Measurements from ENCODE around the gene SLC5A1. TPM values are rescaled to one million over a fixed set of nuclear protein-coding genes. Genes with fewer than 3 reads are reported as not detected.

SLC5A1 gene
- total and polyA plus RNA-seq, 9 of the 15 experiments (the other 6 are each of a cell fraction or from before 2014, with no cell fraction given) = not detected

GRCh38 chr22:32021716-32022115, 21.3 kb upstream of the SLC5A1 start (continued):
- TF ChIP-seq SLC30A9 (CRISPR knock-in tag; IDR thresholded peaks at IDR 0.05) (no peak), HEY1 (CRISPR knock-in tag; IDR thresholded peaks at IDR 0.05; ENCODE audit: borderline replicate concordance) (no peak)

- WGBS (ENCODE audit: insufficient coverage, low coverage, missing lambda C conversion rate) = 0% methylated on average over 2 of the region's 2 CpGs
- TF ChIP-seq CHD7 (IDR thresholded peaks at IDR 0.05; ENCODE audit: low read depth, low read length) (no peak), TCF3 (CRISPR knock-in tag; IDR thresholded peaks at IDR 0.05) (peak; percentile 58), ZNF239 (CRISPR knock-in tag; IDR thresholded peaks at IDR 0.05) (no peak), CBFA2T2 (conservative IDR thresholded peaks at IDR 0.05) (0 out of 2 replicates have a peak, but pooled peaks have one; percentile 33), NFIX (CRISPR knock-in tag; IDR thresholded peaks at IDR 0.05; ENCODE audit: low read depth) (no peak), CBFA2T3 (IDR thresholded peaks at IDR 0.05) (peak; percentile 67)
Measured at GRCh38 chr22:32023251-32023827, 19.7 kb upstream of the SLC5A1 start.

More at GRCh38 chr22:32023251-32023827, 19.7 kb upstream of the SLC5A1 start:
- BruUV-seq (replicated peaks) = no TSS peak
- no peaks in the 10 kb centered on the region for H4K20me1 ChIP-seq (replicated peaks; ENCODE audit: control insufficient read depth, insufficient read depth, low read length)
- no peaks in the 10 kb centered on the region for H3K36me3 ChIP-seq (ENCODE audit: control insufficient read depth, insufficient read depth, low read length)
- H3K9me3 ChIP-seq (replicated peaks; ENCODE audit: control insufficient read depth, insufficient read depth, low read depth, low read length) = no peaks in the 10 kb centered on the region
- CTCF ChIA-PET (ENCODE audit: low intra/inter-chr PET ratio) = no interaction called here
- POLR2A ChIA-PET = no interaction called here
- H3K9ac ChIP-seq (ENCODE audit: insufficient read depth in 1 of 2, low read depth in 2 of 2, low read length in 2 of 2) = no peak overlapping the region
- H3K4me3 ChIP-seq = no peak overlapping the region
- H3K27me3 ChIP-seq (ENCODE audit: control insufficient read depth in 2 of 2, insufficient read depth in 2 of 2, low read length in 2 of 2) = no peaks in the 10 kb centered on the region
- H2AFZ ChIP-seq (ENCODE audit: low read depth, low read length) = no peak overlapping the region
- DNase-seq (ENCODE audit: extremely low read depth in 1 of 4, low spot score in 3 of 4) = peak in 2 of 4 experiments; percentile 4 to 9
- H3K79me2 ChIP-seq (ENCODE audit: control insufficient read depth, insufficient read depth, low read length) = no peaks in the 10 kb centered on the region
- intact Hi-C loops (cut with micrococcal nuclease) = no loop called here
- H3K9me1 ChIP-seq (ENCODE audit: control insufficient read depth, insufficient read depth, low read length) = no peaks in the 10 kb centered on the region
- no peak for ATAC-seq
- H3K4me2 ChIP-seq (ENCODE audit: insufficient read depth, low read length) = no peak overlapping the region
- FAIRE-seq = no peak
- in situ Hi-C loops (cut with MboI) = no loop called here
- no peak overlapping the region for H3K27ac ChIP-seq (ENCODE audit: extremely low read depth, low read depth, low read length)
- no peaks in the 10 kb centered on the region for H3K4me1 ChIP-seq (replicated peaks in 1 of 2; ENCODE audit: control insufficient read depth in 2 of 2, insufficient read depth in 2 of 2, low read length in 2 of 2)

All from K562 (cell line).